Hematopoietic multipotent progenitor cell treated with erythropoietin and hydrocortisone succinate and interleukin-3 and kit ligand, for 4 days (in vitro differentiated cells): Measurements from ENCODE around the gene RNF183.
"Not testable (repeated sequence)": the region's sequence is repeated elsewhere in the genome, so short reads cannot be mapped to it uniquely, and the experiment has no call there.

Experiments used
- DNase-seq: peaks from one replicate; pipeline ENCODE4 v3.0.0-alpha.2; 2015

RNF183 gene

GRCh38 chr9:113315231-113315630 is 12.1 kb upstream of the RNF183 start:
- DNase-seq = no peak

GRCh38 chr9:113313261-113313660 is 10.1 kb upstream of the RNF183 start:
- no peak for DNase-seq

- no peak for DNase-seq
Observed at GRCh38 chr9:113311961-113312360, 8.8 kb upstream of the RNF183 start.

DNA sequence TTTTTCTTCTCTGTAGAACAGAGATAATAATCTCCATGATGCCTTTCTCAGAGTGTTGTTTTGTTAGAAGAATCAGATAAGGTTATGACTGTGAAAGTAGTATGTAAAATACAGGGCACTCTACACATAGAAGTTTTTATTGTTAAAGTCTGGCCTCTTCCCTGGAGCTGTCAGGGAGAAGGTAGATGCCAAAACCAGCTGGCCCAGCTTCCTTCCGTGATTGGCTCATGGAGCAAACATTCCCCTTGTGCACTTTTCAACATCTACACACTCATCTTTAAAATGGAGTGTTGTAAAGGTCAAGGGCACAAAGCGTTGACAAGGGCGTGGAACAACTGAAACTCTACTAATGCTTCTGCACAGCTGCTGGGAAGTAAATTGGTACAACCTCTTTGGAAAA is 7.4 kb upstream of the RNF183 start:
- no peak for DNase-seq

DNA sequence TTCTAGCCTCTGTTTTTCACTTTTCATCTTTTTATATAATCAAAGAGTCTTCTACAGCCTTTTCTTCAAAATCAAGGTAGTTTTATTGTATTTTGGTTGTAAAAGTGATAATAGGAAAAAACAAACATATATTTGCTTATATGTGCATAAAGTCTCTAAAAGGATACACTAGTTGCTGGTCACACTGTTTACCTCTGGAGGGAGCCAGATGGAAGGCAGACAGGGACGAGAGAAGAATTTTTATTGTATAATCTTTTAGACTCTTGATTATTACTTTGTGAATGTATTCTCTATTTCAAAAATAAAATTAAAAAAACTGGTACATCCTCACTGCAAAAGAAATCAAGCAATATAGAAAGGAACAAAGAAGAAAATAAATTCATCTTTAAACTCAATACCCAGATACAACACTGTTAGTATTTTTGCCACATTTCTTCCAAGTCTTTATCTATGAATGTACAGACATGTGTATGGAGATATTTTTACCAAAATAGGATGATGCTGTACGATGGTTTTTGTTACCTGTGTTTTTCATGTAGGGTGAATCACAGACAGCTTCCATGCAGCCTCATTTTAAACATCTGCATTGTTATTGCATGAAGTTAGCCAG is 6.1 kb upstream of the RNF183 start:
- peak; percentile 85 for DNase-seq

GRCh38 chr9:113307396-113307975 is 4.3 kb upstream of the RNF183 start:
- DNase-seq = no peak

DNA sequence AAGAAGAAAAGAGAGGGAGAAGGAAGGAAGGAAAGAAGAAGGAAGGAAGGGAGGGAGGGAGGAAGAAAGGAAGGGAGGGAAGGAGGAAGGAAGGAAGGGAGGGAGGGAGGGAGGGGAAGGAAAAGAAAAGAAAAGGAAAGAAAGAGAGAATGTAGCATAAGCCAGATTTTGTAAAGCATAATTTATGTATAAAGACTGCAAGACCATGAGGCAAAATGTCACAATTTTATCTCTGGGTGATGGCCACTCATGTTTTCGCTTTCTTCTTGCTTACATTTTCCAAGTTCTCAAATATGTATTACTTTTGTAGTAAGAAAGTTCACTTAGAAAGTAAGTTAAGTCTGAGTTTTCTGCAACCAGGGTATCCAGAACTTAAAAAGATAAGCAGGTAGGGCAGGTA is 3.4 kb upstream of the RNF183 start:
- no peak for DNase-seq

DNA sequence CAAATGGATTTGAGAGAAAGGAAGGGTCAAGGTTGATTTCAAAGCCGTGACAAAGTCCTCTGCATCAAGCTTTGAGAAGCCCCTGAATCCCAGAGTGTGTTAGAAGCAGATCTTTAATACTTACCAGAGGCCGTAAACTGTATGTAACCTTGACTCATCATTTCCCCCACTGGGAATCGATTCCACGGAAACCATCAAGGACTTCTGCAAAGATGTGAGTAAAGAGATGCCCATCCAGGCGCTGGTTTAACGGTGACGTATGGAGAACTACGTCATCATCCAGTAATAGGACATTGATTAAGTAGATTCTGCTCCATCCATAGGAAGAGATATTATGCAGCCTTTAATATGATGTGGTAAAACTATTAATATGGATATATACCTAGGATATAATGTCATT is 1.6 kb downstream of the RNF183 start:
- no peak for DNase-seq

DNA sequence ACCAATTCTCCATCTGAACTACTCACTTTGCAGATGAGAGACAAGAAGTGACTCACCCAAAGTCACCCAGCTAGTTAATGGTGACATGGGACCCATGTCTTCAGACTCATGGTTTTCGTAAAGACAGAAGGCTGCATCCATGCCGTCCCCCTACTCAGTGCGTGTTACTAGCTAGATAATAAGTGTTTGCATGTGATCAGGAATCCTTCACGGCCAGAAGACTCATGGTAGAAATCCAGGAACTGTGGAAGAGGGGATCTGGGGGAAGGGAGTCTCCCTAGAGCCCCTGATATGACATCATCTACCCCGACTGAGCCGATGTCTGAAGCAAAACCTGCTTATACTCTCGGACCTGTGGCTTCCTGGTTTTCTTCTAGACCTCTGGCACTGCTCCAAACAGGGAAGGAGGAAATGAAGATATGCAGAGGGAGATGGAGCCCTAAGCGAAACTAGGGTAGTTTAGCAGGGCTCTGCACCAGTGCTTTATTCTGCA is 3.3 kb downstream of the RNF183 start:
- DNase-seq = peak; percentile 86

DNA sequence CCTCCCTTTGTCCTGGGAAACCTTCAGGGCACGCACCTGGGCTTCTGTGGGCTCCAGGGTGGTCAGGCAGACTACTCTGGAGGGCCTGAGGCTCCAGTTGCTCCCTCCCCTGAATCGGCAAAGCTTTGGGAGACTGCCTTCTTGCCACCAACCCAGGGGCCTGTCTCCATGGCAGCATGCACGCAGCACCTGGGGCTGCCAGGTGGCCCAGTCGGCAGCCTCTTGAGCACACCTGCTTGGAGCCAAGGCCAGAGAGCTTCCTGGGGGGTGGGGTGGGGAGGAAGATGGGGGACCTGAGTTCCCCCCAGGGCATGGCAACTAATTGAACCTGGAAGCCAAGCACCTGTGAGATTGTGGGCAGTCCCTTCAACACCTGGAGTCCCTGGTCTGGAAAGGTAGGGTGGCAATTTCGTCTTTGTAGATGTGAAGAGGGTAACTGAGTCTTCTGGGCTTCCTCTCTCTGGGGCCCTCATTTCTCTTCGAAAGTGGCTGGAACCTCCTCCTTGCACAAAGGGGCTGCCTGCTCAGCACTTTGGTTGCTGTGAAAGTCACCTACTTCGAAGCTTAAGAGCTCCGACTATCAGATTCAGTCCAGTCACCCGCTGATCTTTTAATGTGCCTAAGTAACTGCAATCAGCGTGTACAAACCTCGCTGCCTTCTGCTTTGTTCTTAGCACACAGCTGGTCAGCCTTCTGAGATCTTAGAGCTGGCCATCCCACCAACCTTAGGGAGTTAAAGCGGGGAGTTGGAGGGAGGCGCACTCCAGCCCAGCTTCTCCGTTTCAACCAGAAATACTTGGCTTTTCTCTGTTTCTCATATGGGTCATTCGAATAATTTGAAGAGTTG is 4.0 kb downstream of the RNF183 start:
- DNase-seq = no peak

DNA sequence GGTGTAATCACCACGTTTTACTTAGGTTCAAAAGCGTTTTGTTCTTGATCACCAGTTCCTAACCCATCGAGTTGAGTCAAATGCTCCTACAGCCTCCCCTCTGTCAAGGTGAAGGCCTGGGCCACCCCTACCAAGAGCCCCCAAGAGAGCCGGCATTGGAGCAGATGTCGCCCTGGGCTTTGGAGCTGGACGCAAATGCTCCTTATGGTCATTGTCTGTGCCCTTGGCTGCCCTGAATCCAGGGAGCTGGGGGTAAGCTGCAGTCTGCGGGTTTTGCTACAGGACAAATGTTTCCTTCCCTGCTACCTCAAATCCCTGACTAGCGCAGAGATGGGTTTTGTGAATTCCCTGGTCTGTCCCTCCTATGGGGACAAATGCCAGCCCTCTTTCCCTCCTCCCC is 4.9 kb downstream of the RNF183 start:
- no peak for DNase-seq

DNA sequence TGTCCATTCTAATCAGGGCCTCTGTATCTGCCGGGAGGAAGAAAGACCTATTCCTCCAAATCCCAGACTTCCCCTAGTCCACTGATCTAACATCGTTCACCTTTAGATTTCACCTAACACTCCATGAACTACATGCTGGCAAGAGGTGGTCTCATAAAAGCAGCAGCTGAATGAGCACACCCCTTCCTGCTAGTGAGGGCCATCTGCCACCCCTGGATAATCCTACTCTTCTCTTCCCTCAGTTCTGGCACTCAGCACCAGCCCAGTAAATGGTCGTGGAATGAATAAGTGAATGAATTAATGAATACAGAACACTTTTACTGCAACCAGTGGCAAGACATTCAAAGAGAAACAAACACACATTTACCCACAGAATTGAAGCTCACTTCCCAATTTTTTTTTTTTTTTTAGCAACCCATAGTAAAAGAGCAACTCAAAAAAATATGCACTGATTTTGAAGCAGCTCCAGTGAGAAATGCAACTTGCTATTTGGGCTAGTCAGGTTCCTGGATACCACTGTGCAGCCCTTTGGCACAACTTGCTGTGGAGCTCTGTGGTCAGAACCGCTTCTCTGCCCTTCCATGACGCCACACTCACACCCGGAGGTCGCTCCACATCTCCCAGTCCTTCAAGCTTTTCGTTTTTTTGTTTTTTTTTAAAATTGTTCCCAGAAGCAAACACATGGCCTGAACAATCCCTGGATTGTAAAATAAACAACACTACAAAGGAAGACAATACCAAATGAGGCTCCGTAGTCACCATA is 6.2 kb downstream of the RNF183 start:
- no peak for DNase-seq

GRCh38 chr9:113296247-113296646 is 6.9 kb downstream of the RNF183 start:
- DNase-seq = not testable (repeated sequence)

- no peak for DNase-seq
Observed at GRCh38 chr9:113293285-113293878, 9.8 kb downstream of the RNF183 start.

DNA sequence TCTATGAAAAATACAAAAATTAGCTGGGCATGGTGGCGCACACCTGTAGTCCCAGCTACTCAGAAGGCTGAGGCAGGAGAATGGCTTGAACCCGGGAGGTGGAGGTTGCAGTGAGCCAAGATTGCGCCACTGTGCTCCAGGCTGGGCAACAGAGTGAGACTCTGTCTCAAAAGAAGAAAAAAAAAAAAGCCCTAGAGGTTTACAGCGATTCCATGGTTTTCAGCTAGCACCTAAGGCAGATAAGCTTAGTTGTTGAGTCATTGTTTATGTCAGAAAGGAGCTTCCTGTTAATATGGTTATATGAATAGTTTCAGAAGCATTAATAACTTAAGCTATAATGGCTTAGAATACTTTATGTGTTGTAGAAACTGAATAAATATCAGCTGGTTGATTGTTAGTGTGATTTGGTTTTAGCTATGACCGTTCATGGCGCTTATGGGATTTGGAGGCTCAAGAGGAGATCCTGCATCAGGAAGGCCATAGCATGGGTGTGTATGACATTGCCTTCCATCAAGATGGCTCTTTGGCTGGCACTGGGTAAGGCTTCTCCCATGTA is 13.0 kb downstream of the RNF183 start:
- DNase-seq = no peak

GRCh38 chr9:113289091-113289490 is 14.1 kb downstream of the RNF183 start:
- no peak for DNase-seq

DNA sequence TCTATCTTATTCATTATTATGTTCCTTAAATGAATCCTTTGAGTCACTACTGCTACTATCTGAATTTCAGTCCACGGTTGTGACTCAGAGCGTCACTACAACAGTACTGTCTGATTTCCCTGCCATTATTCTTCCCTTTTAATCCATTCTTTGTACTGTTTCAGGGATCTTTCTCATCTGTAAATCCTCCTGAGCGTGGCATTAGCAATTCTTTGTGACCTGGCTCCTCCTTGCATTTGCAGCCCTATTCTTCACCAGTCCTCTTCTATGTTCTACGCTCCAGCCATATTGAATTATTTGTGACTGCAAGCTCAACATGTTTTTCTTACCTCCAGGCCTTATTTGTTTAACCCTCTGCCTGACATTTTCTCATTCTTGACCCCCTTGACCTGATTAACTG is 21.8 kb downstream of the RNF183 start:
- no peak for DNase-seq

DNA sequence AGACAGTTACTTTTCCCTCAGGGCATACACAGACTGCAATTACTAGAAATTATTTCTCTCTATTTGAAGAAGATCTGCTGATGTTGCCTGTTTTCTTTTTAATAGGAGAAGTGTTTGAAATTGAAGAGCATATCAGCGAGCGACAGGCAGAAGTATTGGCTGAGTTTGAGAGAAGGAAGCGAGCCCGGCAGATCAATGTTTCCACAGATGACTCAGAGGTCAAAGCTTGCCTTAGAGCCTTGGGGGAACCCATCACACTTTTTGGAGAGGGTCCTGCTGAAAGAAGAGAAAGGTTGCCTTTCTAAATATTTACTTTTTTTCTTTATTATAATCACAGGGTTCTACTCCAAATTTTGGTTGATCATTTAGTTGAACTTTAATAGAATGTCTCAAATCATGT is 24.3 kb downstream of the RNF183 start:
- DNase-seq = no peak

- peak; percentile 99 for DNase-seq
Observed at GRCh38 chr9:113275157-113276131, 27.7 kb downstream of the RNF183 start, which contains the start of the genes CDC26 and PRPF4. Gene CDC26, minus strand, starts transcription at chr9:113275572. Its CDS starts 3,065 bp downstream, at chr9:113272507. Gene PRPF4, plus strand, starts transcription at chr9:113275658. Its CDS starts 86 bp downstream, at chr9:113275744.

DNA sequence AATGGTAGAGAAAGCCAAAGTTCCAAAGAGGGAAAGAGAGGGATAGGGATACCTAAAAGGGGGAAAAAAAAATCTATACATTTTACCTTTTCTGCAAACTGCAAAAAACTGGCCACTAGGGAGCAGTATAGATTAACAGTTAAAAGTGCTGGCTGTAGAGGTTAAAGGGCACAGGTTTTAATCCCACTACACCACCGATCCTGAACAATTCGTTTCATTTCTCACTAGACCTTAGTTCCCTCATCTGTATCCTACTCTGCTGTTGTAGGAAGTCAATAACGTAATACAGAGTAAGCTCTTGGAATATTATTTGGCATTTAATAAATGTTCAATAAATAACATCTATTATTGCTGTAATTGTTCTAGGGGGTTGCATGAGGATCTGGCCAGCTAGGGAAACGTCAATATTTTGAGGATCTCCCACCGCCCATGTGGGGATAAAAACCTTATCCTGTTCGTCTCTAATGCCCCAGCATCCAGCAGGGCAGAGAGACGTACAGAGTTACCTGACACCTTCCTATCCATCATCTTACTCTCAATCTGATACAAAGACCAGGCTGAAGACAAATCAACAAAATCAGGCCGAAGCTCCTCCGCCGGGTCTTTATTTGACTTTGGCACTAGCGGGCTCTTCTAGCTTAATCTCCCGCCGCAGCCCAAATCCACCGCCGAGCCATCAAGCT is 28.6 kb downstream of the RNF183 start:
- peak; percentile 89 for DNase-seq
